Inflammatory macrophage treated with lipopolysaccharide for 4 hours (primary cell): Measurements from ENCODE around the gene ELF5.

Experiments
- DNase-seq: peaks from one replicate; pipeline ENCODE4 v3.0.0-alpha.2; 2020

The ELF5 gene

GRCh38 chr11:34448223-34448994 is 65.2 kb downstream of the ELF5 start:
- DNase-seq: no peak

DNA sequence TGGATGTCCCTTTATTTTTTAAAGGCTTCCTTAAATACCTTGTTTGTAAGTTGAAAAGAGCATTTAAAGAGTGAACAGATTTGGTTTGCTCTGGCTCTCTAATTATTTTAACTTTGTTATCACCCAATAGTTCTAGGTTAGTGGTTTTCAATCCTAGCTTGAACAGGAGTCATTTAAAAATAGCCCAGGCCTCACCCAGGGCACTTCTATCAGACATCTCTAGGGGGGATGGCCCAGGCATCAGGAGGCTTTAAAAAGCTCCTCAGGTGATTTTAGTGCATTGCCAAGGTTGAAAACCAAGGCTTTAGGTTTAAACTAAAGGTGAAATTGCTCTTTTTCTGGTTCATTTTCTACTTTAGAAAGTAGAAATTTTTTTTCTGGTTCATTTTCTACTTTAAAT is 66.5 kb downstream of the ELF5 start:
- no peak for DNase-seq

GRCh38 chr11:34446386-34446785 is 67.2 kb downstream of the ELF5 start:
- no peak for DNase-seq

DNA sequence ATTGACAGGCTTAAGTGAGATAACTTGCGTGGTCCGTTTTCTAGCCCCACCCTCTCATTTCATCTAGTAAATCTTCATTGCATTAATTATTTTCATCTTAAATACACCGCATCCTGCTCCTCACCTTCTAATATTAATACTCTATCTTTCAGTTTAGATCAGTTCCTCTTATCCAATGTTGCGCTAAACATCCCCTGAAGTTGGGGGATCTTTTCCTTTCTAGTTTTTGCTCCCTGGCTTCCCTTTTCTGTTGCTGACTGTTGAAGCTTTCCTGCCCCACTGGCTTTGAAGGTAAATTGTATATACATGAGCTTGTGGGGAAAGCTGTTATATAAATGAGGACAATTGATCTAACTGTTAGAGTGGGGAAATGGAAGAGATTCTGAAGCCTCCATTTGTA is 67.6 kb downstream of the ELF5 start:
- no peak for DNase-seq

DNA sequence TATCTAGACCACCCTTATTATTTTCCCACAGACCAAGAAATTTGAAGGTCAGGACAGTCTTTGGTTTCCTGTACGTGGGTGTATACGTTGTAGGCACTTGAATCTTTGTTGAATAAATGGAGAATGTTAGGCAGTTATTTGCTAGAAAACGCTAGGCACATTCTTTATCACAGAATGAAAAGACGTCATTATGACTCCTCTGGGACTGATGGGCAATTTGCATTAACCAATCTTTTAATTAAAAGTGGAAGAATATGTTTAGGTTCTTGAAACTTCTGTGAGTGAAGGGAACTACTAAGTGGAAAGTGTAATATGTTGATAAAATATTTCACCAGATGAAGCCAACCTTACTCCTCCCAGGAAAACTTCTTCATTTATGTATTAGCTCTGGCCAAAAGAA is 69.2 kb downstream of the ELF5 start:
- no peak for DNase-seq

DNA sequence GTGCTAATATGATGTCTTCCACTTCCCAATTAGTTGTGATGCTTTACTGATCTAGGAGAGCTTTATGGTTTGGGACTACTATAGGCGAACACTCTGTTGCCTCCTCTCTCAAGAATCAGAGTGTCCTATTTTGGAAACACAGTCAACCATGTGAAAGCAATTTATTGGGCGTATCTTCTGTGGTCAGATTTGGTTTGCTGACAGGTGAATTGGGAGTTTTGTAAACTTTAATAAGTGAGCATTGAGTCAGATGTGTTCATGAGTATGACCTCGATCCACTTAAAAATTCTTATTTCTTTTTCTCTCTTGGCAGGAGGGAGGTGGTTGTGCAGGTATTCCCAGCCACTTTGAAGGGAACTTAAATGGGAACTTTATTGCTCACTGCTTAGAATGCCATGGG is 70.5 kb downstream of the ELF5 start:
- no peak for DNase-seq

- no peak for DNase-seq
Measured at GRCh38 chr11:34441814-34442213, 71.8 kb downstream of the ELF5 start.

DNA sequence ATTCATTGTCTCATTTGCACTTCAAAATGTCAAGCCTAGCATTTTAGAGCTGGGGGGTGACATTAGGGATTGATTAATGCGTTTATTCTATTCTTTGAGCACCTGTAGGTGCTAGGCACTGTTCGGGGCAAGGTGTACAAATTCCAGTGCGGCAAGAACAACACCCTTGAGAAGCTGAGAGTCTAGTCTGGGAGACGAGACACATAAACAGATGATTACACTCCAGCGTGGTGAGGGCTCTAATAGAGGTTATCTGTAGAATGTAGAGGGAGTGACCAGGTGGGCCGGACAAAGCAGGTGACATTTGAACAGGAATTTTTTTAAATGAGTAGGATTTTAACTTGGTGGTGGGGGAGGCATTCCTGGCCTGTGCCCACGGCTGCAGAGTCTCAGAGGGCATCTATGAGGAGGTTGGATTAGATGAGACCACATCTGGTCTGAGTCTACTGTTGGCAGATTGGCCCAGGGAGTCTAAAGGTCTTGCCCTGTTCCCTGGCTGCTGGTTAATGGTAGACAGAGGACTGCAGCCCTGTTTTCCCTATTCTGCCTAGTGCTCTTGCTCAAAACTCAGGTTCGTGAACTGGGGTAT is 73.9 kb downstream of the ELF5 start:
- DNase-seq: no peak

DNA sequence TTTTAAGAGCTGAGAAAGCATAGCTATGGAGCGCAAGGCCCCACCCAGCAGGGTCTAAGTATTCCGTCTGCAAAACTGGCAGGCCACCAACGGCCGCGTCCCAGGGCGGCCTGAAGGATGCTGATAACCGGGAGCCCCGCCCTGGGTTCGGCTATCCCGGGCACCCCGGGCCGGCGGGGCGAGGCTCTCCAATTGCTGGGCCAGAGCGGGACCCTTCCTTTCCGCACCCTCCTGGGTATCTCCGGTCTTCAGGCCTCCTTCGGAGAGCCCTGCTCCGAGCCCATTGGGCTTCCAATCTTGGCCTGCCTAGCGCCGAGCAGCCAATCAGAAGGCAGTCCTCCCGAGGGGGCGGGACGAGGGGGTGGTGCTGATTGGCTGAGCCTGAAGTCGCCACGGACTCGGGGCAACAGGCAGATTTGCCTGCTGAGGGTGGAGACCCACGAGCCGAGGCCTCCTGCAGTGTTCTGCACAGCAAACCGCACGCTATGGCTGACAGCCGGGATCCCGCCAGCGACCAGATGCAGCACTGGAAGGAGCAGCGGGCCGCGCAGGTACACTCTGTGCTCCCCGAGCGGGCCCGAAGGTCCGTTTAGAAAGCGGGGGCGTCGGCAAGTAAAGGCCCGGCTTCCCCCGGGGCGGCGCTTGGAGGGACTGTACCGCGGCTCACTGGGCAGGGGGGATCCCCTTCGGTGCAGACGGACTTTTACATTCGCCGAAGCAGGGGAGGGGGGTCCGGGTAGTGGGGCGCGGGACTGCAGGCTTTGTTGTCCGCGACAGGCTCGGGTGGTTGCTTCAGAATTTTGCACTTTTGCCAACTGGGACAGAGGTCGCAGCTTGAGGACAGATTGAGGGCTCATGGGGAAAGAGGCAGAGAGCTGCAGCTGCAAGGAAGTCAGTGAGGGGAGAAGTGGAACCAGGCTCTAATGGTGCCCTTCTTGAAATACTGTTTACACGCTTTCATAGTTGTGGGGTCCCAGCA is 74.8 kb downstream of the ELF5 start, which contains the start of gene CAT:
CAT (plus strand) TSS at position 406 of the 979 bp plus-strand sequence; CDS start at position 486, 80 bp downstream.
- peak; percentile 98 for DNase-seq

GRCh38 chr11:34437224-34438125 is 76.1 kb downstream of the ELF5 start:
- no peak for DNase-seq

DNA sequence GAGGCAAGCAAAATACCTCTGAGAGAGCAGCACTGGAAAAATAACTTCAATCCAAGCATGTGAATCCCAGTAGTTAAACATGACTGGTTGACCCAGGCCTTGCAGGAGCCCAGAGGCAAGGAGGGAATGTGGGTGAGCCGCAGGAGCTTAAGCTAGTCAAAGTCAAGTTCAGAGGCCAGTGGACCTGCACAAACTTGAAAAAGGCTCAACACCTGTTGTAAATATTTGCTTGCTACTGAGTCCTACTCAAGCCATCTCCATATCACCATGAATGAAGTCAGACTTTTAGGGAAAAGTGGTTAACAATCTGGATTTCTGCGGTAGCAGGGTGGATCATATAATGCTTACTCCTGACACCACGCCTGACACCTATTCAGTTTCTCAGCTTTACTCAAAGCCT is 79.7 kb downstream of the ELF5 start:
- no peak for DNase-seq

- peak; percentile 75 for DNase-seq
Measured at GRCh38 chr11:34432822-34433221, 80.8 kb downstream of the ELF5 start.

DNA sequence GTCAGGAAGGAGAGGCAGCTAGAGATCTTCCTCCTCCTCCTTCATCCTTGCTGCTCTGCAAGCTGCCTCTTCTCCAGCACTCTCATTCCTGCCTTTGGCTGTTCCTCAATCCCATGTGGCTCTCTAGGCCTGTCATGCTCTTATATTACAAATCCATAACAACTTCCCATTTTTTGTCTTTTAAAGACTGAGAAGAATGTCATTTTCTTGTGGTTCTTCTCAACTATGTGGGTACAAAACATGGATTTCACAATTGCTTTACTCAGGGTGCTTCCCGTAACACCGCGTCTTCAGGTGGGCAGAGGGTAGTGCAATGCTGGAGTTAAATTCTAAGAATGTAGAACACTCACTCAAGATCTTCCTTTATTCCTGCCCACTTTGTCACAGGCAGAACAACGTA is 81.6 kb downstream of the ELF5 start:
- peak; percentile 77 for DNase-seq
